Measurements from ENCODE around the gene SH3PXD2A.

DNA sequence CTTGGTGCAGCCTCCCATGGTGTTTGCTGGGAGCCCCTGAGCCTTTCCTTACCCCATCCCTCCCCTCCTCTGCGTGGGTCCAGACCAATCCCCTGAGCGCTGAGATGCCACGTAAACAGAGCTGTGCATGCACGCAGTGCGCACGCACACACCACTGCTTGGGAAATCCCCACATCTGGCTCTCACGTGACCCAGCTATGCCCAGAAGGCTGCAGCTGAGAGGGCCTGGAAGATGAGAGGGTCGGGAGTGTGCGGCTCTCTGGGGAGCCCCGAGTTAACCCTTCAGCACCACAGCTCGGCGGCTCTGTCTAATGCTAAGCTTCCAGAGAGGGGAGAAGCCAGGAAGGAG, 177.2 kb downstream of the SH3PXD2A start:
- TF ChIP-seq, protein P1, sequence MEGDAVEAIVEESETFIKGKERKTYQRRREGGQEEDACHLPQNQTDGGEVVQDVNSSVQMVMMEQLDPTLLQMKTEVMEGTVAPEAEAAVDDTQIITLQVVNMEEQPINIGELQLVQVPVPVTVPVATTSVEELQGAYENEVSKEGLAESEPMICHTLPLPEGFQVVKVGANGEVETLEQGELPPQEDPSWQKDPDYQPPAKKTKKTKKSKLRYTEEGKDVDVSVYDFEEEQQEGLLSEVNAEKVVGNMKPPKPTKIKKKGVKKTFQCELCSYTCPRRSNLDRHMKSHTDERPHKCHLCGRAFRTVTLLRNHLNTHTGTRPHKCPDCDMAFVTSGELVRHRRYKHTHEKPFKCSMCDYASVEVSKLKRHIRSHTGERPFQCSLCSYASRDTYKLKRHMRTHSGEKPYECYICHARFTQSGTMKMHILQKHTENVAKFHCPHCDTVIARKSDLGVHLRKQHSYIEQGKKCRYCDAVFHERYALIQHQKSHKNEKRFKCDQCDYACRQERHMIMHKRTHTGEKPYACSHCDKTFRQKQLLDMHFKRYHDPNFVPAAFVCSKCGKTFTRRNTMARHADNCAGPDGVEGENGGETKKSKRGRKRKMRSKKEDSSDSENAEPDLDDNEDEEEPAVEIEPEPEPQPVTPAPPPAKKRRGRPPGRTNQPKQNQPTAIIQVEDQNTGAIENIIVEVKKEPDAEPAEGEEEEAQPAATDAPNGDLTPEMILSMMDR (IDR thresholded peaks at IDR 0.05; ENCODE audit: borderline replicate concordance, extremely low read depth, low read length, poor library complexity, severe bottlenecking), result no peak
- no peak for TF ChIP-seq EZH2 (IDR thresholded peaks at IDR 0.05; ENCODE audit: borderline replicate concordance, low read depth, low read length, severe bottlenecking)

All from DND-41 (cell line).